ENCODE results near the gene TFF2. TPM values are rescaled to one million over a fixed set of nuclear protein-coding genes. Genes with fewer than 3 reads are reported as not detected.

TFF2 gene
- total RNA-seq, 1 experiment from 2014 or later, result 1.1 TPM

DNA sequence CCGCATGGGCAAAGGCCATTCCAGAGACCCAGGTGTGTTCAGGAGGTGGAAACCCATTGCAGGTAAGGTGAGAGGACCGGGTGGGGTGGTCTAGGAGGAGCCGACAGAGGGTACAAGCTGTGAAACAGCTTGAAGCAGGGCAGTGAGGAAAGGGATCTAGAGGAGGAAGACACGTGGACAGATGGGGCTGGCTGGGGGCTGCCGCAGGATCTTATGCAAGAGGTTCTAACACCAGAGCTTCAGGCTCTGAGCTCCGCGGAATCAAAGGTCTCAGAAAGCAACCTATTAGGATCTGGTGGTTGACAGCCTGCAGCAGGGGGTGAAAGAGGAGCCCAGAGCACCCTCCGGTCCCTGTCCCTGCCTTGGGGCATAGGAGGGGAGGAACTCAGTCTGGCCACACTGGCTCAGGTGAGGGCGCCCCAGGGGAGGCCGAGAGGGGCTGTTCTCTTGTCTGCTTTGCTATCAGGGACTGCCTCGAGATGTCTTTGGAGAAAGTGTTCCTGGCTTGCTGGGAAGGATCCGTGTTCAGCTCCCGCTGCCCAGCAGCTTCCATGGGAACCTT lies 13.6 kb upstream of the TFF2 start:
- in situ Hi-C loops (cut with HindIII; ENCODE audit: low pct_unique_long_range_greater_than_20kb, low sequenced_read_pairs), result no loop called here
- no peak overlapping the region for H3K27ac ChIP-seq (ENCODE audit: low read length)
- no TSS peak for BruUV-seq (replicated peaks)

DNA sequence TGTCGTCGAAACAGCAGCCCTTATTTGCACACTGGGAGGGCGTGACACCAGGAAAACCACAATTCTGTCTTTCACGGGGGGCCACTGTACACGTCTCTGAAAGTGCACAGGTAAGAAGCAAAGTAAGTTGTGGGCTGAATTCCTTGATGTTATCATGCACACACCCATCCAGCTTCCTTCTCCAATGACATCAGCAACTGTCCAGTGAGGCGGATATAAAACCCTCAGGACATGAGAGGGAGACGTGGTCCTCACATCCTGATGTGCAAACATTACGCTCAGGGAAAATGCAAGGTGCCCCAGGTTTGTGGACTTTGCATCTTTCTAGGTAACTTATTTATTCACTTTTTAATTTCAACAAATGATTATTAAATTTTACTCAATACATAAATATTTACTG lies 12.5 kb upstream of the TFF2 start:
- DNase-seq (ENCODE audit: low read depth, low spot score) (no peak), ATAC-seq (no peak)
- intact Hi-C loops (cut with micrococcal nuclease; ENCODE audit: unreplicated experiment), result no loop called here
- Histone ChIP-seq H3K4me1 (ENCODE audit: control insufficient read depth, insufficient read depth, low read length) (no peaks in the 10 kb centered on the region; the same call in 1 of the 2 replicates), H3K36me3 (ENCODE audit: control insufficient read depth, insufficient read depth, low read length) (no peaks in the 10 kb centered on the region), H3K4me3 (ENCODE audit: low read depth in 2 of 2, low read length in 2 of 2) (no peak overlapping the region), H3K9me3 (ENCODE audit: control insufficient read depth, insufficient read depth, low read depth, low read length) (no peaks in the 10 kb centered on the region), H3K27me3 (ENCODE audit: control insufficient read depth, insufficient read depth, low read length) (no peaks in the 10 kb centered on the region), H3K27ac (ENCODE audit: low read length) (no peak overlapping the region)
- ChIA-PET POLR2A (no interaction called here), CTCF (no interaction called here)
- TF ChIP-seq, protein P1, sequence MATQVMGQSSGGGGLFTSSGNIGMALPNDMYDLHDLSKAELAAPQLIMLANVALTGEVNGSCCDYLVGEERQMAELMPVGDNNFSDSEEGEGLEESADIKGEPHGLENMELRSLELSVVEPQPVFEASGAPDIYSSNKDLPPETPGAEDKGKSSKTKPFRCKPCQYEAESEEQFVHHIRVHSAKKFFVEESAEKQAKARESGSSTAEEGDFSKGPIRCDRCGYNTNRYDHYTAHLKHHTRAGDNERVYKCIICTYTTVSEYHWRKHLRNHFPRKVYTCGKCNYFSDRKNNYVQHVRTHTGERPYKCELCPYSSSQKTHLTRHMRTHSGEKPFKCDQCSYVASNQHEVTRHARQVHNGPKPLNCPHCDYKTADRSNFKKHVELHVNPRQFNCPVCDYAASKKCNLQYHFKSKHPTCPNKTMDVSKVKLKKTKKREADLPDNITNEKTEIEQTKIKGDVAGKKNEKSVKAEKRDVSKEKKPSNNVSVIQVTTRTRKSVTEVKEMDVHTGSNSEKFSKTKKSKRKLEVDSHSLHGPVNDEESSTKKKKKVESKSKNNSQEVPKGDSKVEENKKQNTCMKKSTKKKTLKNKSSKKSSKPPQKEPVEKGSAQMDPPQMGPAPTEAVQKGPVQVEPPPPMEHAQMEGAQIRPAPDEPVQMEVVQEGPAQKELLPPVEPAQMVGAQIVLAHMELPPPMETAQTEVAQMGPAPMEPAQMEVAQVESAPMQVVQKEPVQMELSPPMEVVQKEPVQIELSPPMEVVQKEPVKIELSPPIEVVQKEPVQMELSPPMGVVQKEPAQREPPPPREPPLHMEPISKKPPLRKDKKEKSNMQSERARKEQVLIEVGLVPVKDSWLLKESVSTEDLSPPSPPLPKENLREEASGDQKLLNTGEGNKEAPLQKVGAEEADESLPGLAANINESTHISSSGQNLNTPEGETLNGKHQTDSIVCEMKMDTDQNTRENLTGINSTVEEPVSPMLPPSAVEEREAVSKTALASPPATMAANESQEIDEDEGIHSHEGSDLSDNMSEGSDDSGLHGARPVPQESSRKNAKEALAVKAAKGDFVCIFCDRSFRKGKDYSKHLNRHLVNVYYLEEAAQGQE (IDR thresholded peaks at IDR 0.05; ENCODE audit: insufficient read depth in 1 of 2, low read depth in 2 of 2, low read length in 1 of 2), result no peak
- TF ChIP-seq TCF7L2 (IDR thresholded peaks at IDR 0.05; ENCODE audit: low read depth, low read length), result no peak
- TF ChIP-seq POLR2AphosphoS5 (IDR thresholded peaks at IDR 0.05; ENCODE audit: low read depth, low read length), result no peak
- TF ChIP-seq SIN3A (IDR thresholded peaks at IDR 0.05; ENCODE audit: borderline replicate concordance, insufficient read depth, low read depth, low read length), result no peak
- TF ChIP-seq, protein P2, sequence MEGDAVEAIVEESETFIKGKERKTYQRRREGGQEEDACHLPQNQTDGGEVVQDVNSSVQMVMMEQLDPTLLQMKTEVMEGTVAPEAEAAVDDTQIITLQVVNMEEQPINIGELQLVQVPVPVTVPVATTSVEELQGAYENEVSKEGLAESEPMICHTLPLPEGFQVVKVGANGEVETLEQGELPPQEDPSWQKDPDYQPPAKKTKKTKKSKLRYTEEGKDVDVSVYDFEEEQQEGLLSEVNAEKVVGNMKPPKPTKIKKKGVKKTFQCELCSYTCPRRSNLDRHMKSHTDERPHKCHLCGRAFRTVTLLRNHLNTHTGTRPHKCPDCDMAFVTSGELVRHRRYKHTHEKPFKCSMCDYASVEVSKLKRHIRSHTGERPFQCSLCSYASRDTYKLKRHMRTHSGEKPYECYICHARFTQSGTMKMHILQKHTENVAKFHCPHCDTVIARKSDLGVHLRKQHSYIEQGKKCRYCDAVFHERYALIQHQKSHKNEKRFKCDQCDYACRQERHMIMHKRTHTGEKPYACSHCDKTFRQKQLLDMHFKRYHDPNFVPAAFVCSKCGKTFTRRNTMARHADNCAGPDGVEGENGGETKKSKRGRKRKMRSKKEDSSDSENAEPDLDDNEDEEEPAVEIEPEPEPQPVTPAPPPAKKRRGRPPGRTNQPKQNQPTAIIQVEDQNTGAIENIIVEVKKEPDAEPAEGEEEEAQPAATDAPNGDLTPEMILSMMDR (IDR thresholded peaks at IDR 0.05), result no peak
- in situ Hi-C loops (cut with HindIII; ENCODE audit: low pct_unique_long_range_greater_than_20kb, low sequenced_read_pairs), result no loop called here
- no TSS peak for BruUV-seq (replicated peaks)

More for the DNA sequence above, 13.6 kb upstream of the TFF2 start:
- ATAC-seq (0 out of 2 replicates have a peak, but pooled peaks have one; percentile 42), DNase-seq (ENCODE audit: low read depth, low spot score) (no peak)
- H3K36me3 ChIP-seq (ENCODE audit: control insufficient read depth, insufficient read depth, low read length), result no peaks in the 10 kb centered on the region
- POLR2A ChIA-PET, result no interaction called here
- no peak overlapping the region for H3K4me3 ChIP-seq (ENCODE audit: low read depth in 2 of 2, low read length in 2 of 2)
- CTCF ChIA-PET, result no interaction called here
- no peaks in the 10 kb centered on the region; the same call in 1 of the 2 replicates for H3K4me1 ChIP-seq (ENCODE audit: control insufficient read depth, insufficient read depth, low read length)
- no peaks in the 10 kb centered on the region for H3K9me3 ChIP-seq (ENCODE audit: control insufficient read depth, insufficient read depth, low read depth, low read length)
- no peaks in the 10 kb centered on the region for H3K27me3 ChIP-seq (ENCODE audit: control insufficient read depth, insufficient read depth, low read length)
- TF ChIP-seq POLR2AphosphoS5 (IDR thresholded peaks at IDR 0.05; ENCODE audit: low read depth, low read length) (no peak), TCF7L2 (IDR thresholded peaks at IDR 0.05; ENCODE audit: low read depth, low read length) (no peak), SIN3A (IDR thresholded peaks at IDR 0.05; ENCODE audit: borderline replicate concordance, insufficient read depth, low read depth, low read length) (no peak)
- TF ChIP-seq, protein P1 (IDR thresholded peaks at IDR 0.05; ENCODE audit: insufficient read depth in 1 of 2, low read depth in 2 of 2, low read length in 1 of 2), result no peak
- TF ChIP-seq, protein P2 (IDR thresholded peaks at IDR 0.05), result no peak
- intact Hi-C loops (cut with micrococcal nuclease; ENCODE audit: unreplicated experiment), result no loop called here

Measured in Panc1 (cell line).